Astrocyte (in vitro differentiated cells and primary cell): ENCODE data around the gene C1orf198.

ENCODE experiments used
- EZH2 ChIP-seq: IDR thresholded peaks from 2 replicates; pipeline ENCODE4 v1.6.1; 2012; ENCODE audit warnings: mild to moderate bottlenecking, low read length, inconsistent platforms; ENCODE audit not compliant: insufficient read depth
- TF ChIP-seq, protein P1 (sequence below): IDR thresholded peaks from 2 replicates; pipeline ENCODE4 v1.5.1; 2011; ENCODE audit warnings: low read depth, mild to moderate bottlenecking, inconsistent platforms, low read length, moderate library complexity; ENCODE audit not compliant: insufficient read depth

DNA sequence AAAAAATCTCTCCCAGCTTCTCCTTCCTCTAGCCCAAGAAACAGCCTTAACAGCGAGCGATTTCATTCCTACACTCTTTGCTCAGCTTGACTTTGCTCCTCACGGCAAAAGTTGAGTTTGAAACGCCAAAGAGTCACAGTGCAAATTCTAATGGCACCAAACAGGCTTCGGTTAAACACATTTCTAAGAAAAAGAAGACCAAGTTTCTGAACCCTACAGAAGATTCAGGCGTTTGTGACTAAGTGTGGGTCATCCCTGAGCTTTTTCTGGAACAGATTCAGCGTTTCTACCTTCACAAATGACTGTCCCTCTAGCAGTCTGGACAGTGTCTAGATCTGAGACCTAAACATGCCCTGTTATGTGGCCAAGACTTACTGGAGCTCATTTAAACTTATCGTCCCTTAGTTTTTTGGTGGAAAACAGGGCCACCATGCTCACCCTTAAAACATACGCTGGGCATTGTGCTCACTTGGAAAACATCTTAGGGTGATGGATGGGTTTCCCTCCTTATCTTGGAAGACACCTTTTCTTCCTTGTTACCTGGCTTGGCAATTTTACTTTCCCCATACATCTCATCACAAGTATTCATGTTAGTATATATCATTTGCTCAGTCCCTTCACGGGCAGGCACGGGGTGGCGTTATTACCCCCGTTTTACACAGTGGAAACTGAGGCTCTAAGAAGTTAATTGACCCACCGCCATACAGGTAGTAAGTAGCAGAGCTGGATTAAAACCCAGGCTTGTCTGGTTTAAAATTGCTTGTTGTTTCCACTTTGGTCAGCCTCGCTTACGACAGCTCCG lies 1.0 kb downstream of the C1orf198 start:
- TF ChIP-seq, protein P1, sequence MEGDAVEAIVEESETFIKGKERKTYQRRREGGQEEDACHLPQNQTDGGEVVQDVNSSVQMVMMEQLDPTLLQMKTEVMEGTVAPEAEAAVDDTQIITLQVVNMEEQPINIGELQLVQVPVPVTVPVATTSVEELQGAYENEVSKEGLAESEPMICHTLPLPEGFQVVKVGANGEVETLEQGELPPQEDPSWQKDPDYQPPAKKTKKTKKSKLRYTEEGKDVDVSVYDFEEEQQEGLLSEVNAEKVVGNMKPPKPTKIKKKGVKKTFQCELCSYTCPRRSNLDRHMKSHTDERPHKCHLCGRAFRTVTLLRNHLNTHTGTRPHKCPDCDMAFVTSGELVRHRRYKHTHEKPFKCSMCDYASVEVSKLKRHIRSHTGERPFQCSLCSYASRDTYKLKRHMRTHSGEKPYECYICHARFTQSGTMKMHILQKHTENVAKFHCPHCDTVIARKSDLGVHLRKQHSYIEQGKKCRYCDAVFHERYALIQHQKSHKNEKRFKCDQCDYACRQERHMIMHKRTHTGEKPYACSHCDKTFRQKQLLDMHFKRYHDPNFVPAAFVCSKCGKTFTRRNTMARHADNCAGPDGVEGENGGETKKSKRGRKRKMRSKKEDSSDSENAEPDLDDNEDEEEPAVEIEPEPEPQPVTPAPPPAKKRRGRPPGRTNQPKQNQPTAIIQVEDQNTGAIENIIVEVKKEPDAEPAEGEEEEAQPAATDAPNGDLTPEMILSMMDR = no peak
- no peak for TF ChIP-seq EZH2
